Tibial nerve (tissue), 4 donors: Measurements from ENCODE around the gene TMEM258. TPM values are rescaled to one million over a fixed set of nuclear protein-coding genes. Genes with fewer than 3 reads are reported as not detected.

Experiments
- DNase-seq, 2 donors: peaks; one replicate each; pipeline ENCODE4 v3.0.0-alpha.2; 2019; ENCODE audit warnings: low spot score in 2 of 2
- H3K27ac ChIP-seq, 4 donors: fragments of 200-600 bp; sonication (generic) in 3 of 4; one replicate each; pipeline ENCODE4 v1.5.1; 2017 to 2019; ENCODE audit warnings: mild to moderate bottlenecking in 1 of 4
- H3K27me3 ChIP-seq, 2 donors: fragments of 200-600 bp; sonication (generic) in 1 of 2; one replicate each; pipeline versions ENCODE4 v1.5.1 to v1.6.0; 2017 to 2019
- H3K36me3 ChIP-seq, 3 donors: fragments of 200-600 bp; sonication (generic); one replicate each; pipeline ENCODE4 v1.5.1; 2018 to 2019
- H3K4me1 ChIP-seq, 4 donors: fragments of 200-600 bp; sonication (generic) in 3 of 4; one replicate each; pipeline ENCODE4 v1.5.1; 2017 to 2019
- H3K4me3 ChIP-seq, 4 donors: fragments of 200-600 bp; sonication (generic) in 3 of 4; one replicate each; pipeline ENCODE4 v1.5.1; 2017 to 2019; ENCODE audit warnings: mild to moderate bottlenecking in 1 of 4, moderate library complexity in 1 of 4
- H3K9me3 ChIP-seq, 4 donors: fragments of 200-600 bp; sonication (generic) in 3 of 4; one replicate each; pipeline ENCODE4 v1.5.1; 2017 to 2019
- EP300 ChIP-seq, 2 donors: sonication (generic); formaldehyde crosslinking; IDR thresholded peaks; one replicate each; pipeline ENCODE4 v1.6.1; 2017; ENCODE audit warnings: antibody characterized with exemption in 2 of 2, mild to moderate bottlenecking in 1 of 2
- POLR2A ChIP-seq, 2 donors: fragments of 450-650 bp; IDR thresholded peaks; one replicate each; pipeline ENCODE4 v1.6.1; 2017; ENCODE audit warnings: antibody characterized with exemption in 2 of 2, mild to moderate bottlenecking in 2 of 2, moderate library complexity in 2 of 2
- WGBS, 2 donors: methylation state at CpG; one replicate each; pipeline ENCODE4 v1.1.5; 2018; 5-methylcytosine and 5-hydroxymethylcytosine counted together
- total RNA-seq, 4 donors: library from RNA; depleted of rRNA; stranded (reverse); fragments of >200 nt; gene quantifications; one replicate each; pipeline ENCODE4 v1.1.0, GENCODE V29; 2016
- TF ChIP-seq, protein P1 (sequence below), 5 experiments: fragments of 200-600 bp in 3 of 5; fragments of 450-650 bp in 2 of 5; sonication (generic) in 3 of 5; IDR thresholded peaks; one replicate each; pipeline ENCODE4 v1.5.1; 2016 to 2019; ENCODE audit warnings: antibody characterized with exemption in 5 of 5, mild to moderate bottlenecking in 3 of 5, moderate library complexity in 2 of 5

TMEM258 gene
- total RNA-seq, 4 donors from 2014 or later: 21.9 to 56.7 (median 45.2) TPM

GRCh38 chr11:61811831-61812230 is 19.4 kb upstream of the TMEM258 start:
- TF ChIP-seq POLR2A (IDR thresholded peaks at IDR 0.05): no peak
- no peak for TF ChIP-seq EP300 (IDR thresholded peaks at IDR 0.05)
- TF ChIP-seq, protein P1, sequence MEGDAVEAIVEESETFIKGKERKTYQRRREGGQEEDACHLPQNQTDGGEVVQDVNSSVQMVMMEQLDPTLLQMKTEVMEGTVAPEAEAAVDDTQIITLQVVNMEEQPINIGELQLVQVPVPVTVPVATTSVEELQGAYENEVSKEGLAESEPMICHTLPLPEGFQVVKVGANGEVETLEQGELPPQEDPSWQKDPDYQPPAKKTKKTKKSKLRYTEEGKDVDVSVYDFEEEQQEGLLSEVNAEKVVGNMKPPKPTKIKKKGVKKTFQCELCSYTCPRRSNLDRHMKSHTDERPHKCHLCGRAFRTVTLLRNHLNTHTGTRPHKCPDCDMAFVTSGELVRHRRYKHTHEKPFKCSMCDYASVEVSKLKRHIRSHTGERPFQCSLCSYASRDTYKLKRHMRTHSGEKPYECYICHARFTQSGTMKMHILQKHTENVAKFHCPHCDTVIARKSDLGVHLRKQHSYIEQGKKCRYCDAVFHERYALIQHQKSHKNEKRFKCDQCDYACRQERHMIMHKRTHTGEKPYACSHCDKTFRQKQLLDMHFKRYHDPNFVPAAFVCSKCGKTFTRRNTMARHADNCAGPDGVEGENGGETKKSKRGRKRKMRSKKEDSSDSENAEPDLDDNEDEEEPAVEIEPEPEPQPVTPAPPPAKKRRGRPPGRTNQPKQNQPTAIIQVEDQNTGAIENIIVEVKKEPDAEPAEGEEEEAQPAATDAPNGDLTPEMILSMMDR (IDR thresholded peaks at IDR 0.05): no peak
- 85 to 98% methylated on average over 5 of the region's 5 CpGs for WGBS, 2 donors
- Histone ChIP-seq H3K27ac (no peak overlapping the region), H3K9me3 (no peaks in the 10 kb centered on the region), H3K4me3 (no peak overlapping the region), H3K4me1 (peaks cover 0 to 6% (median 0%) of the 10 kb centered on the region in 4 donors), H3K36me3 (peaks cover 0 to 63% (median 4%) of the 10 kb centered on the region in 3 donors), H3K27me3 (no peaks in the 10 kb centered on the region)
- DNase-seq: no peak

DNA sequence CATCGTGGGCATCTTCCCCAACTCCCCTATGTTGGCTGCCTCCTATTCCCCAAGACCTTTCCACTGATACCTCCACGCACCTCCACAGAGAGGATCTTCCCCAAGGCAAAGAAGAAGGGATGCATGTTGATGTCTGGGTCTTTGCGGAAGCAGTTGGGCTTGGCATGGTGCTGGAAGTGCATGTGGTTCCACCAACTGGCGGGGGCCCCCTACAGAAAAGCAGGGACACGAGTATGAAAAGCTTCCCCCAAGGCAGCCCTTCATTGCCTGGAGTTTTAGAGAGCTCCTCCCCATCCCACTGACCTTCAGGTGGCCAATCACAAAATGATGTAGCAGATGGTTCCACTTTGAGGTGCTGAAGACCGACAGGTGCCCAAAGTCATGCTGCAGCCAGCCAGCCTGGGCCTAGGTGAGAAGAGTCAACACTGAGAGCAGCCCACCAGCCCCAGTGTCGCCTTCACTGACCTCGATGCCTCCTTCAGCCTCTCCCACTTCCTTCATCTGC is 18.3 kb upstream of the TMEM258 start:
- Histone ChIP-seq H3K4me1 (peaks cover 0 to 6% (median 0%) of the 10 kb centered on the region in 4 donors), H3K4me3 (no peak overlapping the region), H3K27ac (no peak overlapping the region), H3K9me3 (no peaks in the 10 kb centered on the region), H3K36me3 (peaks cover 0 to 73% (median 4%) of the 10 kb centered on the region in 3 donors), H3K27me3 (no peaks in the 10 kb centered on the region)
- WGBS, 2 donors: 93% methylated on average over 8 of the region's 8 CpGs
- DNase-seq: no peak
- TF ChIP-seq, protein P1 (IDR thresholded peaks at IDR 0.05): no peak

DNA sequence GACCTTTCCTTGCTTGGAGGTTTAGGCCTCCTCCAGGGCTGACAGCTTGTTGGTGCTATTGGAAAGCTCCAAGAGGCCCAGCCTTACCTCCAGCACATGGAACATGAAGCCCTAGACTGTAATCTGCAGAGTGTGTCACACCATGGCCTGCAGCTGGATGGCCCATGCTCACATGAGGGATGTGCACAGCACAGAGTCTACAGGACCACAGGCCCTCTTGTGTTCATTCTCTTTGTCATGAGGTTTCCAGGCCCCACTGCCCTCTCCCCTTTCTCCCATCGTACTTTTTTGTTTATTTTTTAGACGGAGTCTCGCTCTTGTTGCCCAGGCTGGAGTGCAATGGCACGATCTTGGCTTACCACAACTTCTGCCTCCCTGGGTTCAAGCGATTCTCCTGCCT is 14.4 kb upstream of the TMEM258 start:
- H3K27me3 ChIP-seq: no peaks in the 10 kb centered on the region
- H3K9me3 ChIP-seq: no peaks in the 10 kb centered on the region
- H3K4me3 ChIP-seq: no peak overlapping the region
- WGBS, 2 donors: 89 to 94% methylated on average over 5 of the region's 5 CpGs
- TF ChIP-seq EP300 (IDR thresholded peaks at IDR 0.05) (no peak), POLR2A (IDR thresholded peaks at IDR 0.05) (no peak)
- TF ChIP-seq, protein P1 (IDR thresholded peaks at IDR 0.05): no peak
- H3K36me3 ChIP-seq: peaks cover 0 to 99% (median 8%) of the 10 kb centered on the region in 3 donors
- no peaks in the 10 kb centered on the region for H3K4me1 ChIP-seq
- no peak overlapping the region for H3K27ac ChIP-seq
- no peak for DNase-seq

DNA sequence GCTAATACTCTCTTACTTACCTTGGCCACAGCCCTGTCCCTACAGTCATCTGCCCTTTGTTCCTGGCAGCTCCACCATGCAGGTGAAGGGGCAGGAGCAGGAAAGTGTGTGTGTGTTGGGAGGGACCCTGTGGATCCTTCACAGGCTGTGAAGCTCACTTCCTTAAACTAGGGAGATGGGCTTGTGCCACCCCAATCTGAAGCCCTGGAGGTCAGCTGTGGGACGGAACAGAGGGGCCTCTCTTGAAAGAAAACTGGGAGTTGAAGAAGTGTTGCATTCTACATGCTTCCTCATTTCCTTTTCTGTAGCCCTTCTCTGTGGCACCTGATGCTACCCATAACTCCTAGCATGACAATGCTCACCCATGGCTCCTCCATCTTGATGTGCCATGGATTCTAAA is 12.7 kb upstream of the TMEM258 start:
- no peaks in the 10 kb centered on the region for H3K9me3 ChIP-seq
- no peak overlapping the region for H3K27ac ChIP-seq
- no peak for DNase-seq
- H3K36me3 ChIP-seq: peaks cover 0 to 92% (median 6%) of the 10 kb centered on the region in 3 donors
- TF ChIP-seq EP300 (IDR thresholded peaks at IDR 0.05) (no peak), POLR2A (IDR thresholded peaks at IDR 0.05) (no peak)
- TF ChIP-seq, protein P1 (IDR thresholded peaks at IDR 0.05): no peak
- no peaks in the 10 kb centered on the region for H3K27me3 ChIP-seq
- no peaks in the 10 kb centered on the region for H3K4me1 ChIP-seq
- no peak overlapping the region for H3K4me3 ChIP-seq
- 79 to 83% methylated on average over 1 of the region's 1 CpG for WGBS, 2 donors

DNA sequence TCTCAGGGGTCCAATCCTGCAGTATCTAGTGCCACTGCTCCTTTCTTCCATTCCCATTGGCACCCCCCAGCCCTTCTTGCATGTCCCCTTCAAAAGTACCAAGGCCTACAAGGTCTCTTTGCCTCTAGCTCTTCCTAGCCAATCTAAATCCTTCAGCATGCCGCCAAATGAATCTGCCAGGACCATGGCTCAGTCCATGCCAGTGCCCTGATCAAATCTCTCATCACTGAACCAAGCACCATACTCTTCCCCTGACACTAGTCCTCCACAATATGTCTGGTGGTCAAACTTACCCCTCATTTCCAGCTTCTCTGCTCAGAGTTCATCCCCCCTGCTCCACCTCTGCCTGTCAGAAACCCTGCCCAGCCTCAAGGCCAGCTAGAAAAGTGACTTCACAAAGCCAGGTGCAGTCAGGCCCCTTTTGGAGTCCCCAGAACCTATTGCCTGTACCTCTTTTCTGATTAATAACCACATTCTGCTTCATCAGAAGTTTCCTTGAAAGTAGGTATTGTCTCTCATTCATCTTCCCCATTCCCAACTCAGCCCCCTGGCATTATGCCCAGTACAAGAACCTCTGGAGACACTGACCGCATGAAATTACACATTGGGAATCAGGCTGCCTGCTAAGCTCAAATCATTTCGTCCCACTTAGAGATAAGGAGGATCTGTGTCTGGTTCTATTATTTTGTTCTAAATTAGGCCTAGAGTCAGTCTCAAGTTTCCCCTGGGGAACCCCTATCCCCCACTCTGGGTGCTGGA is 11.7 kb upstream of the TMEM258 start:
- Histone ChIP-seq H3K27me3 (no peaks in the 10 kb centered on the region), H3K36me3 (peaks cover 0 to 81% (median 4%) of the 10 kb centered on the region in 3 donors), H3K9me3 (no peaks in the 10 kb centered on the region), H3K4me3 (no peak overlapping the region), H3K27ac (no peak overlapping the region), H3K4me1 (no peaks in the 10 kb centered on the region)
- DNase-seq: no peak
- TF ChIP-seq, protein P1 (IDR thresholded peaks at IDR 0.05): no peak
- TF ChIP-seq POLR2A (IDR thresholded peaks at IDR 0.05) (no peak), EP300 (IDR thresholded peaks at IDR 0.05) (no peak)
- 53 to 54% methylated on average over 3 of the region's 3 CpGs for WGBS, 2 donors
